NT2/D1 (cell line): ENCODE data around the gene ARID1B.

Experiments used
- DNase-seq: peaks from one replicate; pipeline ENCODE4 v3.0.0-alpha.2; 2011; ENCODE audit warnings: low read depth, low spot score
- H3K27me3 ChIP-seq: 2 replicates; pipeline ENCODE4 v1.6.0; 2011; ENCODE audit warnings: mild to moderate bottlenecking; ENCODE audit not compliant: insufficient read length, insufficient read depth
- H3K36me3 ChIP-seq: 2 replicates; pipeline ENCODE4 v1.6.1; 2011; ENCODE audit warnings: mild to moderate bottlenecking, low read length, mixed read lengths; ENCODE audit not compliant: insufficient read depth, insufficient read length
- H3K4me1 ChIP-seq: 2 replicates; pipeline ENCODE4 v1.5.1; 2011; ENCODE audit not compliant: insufficient read depth, insufficient read length
- H3K4me3 ChIP-seq: 2 replicates; pipeline ENCODE4 v1.5.1; 2011; ENCODE audit warnings: low read depth; ENCODE audit not compliant: insufficient read length
- H3K9ac ChIP-seq: 2 replicates; pipeline ENCODE4 v1.6.0; 2011; ENCODE audit warnings: low read depth; ENCODE audit not compliant: insufficient read length
- H3K9me3 ChIP-seq: 2 replicates; pipeline ENCODE4 v1.5.1; 2011; ENCODE audit warnings: mild to moderate bottlenecking, low read length; ENCODE audit not compliant: insufficient read depth
- SUZ12 ChIP-seq: IDR thresholded peaks from 2 replicates; pipeline ENCODE4 v1.6.1; 2011; ENCODE audit not compliant: insufficient read length, insufficient read depth; ENCODE audit errors: extremely low read depth
- YY1 ChIP-seq: IDR thresholded peaks from 2 replicates; pipeline ENCODE4 v1.6.1; 2011; ENCODE audit not compliant: insufficient read length, insufficient read depth
- ZNF274 ChIP-seq: IDR thresholded peaks from 2 replicates; pipeline ENCODE4 v1.6.1; 2011; ENCODE audit warnings: mild to moderate bottlenecking, low read depth, low read length

ARID1B gene

DNA sequence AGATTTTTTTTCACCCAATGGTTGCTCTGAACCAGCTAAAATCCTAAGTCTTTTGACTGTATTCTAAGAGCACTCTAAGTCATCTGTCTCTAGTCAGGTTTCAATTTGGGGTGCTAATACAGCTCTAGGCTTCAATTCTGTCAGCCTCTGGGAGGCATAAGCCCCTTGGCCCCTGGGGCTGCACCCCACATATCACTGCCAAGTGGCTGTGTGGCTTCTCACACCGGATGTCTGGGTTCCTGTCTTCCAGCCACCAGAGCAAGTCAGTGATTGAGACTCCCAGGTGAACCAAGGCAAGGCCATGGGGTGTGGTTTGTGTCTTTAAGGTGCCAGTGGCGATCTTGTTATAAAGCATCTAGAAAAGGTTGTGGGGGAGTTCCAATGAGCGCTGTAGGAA is 409.6 kb downstream of the ARID1B start:
- DNase-seq: no peak
- no peaks in the 10 kb centered on the region for H3K27me3 ChIP-seq
- no peak for TF ChIP-seq SUZ12
- no peak for TF ChIP-seq YY1
- no peak for TF ChIP-seq ZNF274
- no peaks in the 10 kb centered on the region for H3K9me3 ChIP-seq
- H3K9ac ChIP-seq: no peak overlapping the region
- peaks cover 40% of the 10 kb centered on the region for H3K36me3 ChIP-seq
- H3K4me3 ChIP-seq: no peak overlapping the region
- H3K4me1 ChIP-seq: no peaks in the 10 kb centered on the region

- H3K4me1 ChIP-seq: no peaks in the 10 kb centered on the region
- no peak overlapping the region for H3K9ac ChIP-seq
- no peak overlapping the region for H3K4me3 ChIP-seq
- no peak for DNase-seq
- no peaks in the 10 kb centered on the region for H3K9me3 ChIP-seq
- H3K27me3 ChIP-seq: no peaks in the 10 kb centered on the region
- TF ChIP-seq ZNF274 (no peak), SUZ12 (no peak), YY1 (no peak)
- H3K36me3 ChIP-seq: peaks cover 41% of the 10 kb centered on the region
Measured at GRCh38 chr6:157187182-157188083, 410.3 kb downstream of the ARID1B start.

DNA sequence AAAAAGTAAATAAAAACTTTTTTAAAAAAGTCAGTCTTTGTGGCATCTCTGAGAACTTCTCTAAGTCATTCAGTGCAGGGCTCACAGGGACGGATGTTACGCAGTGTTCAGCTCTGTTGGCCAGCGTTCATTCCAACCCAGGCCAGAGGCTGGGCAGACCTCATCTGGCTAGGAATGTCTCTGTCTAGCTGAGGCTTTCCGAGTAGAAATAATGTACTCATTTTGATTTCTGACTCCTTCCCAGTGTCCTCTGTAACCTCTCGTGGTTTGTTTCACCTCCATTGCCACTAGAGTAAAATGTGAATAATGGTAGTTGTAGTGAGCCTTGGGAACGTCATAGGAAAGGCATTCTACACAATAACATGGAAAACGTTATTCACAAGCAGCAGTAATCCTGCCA is 411.0 kb downstream of the ARID1B start:
- DNase-seq: no peak
- H3K9ac ChIP-seq: no peak overlapping the region
- H3K4me1 ChIP-seq: no peaks in the 10 kb centered on the region
- H3K36me3 ChIP-seq: peaks cover 38% of the 10 kb centered on the region
- H3K4me3 ChIP-seq: no peak overlapping the region
- no peaks in the 10 kb centered on the region for H3K9me3 ChIP-seq
- TF ChIP-seq YY1 (no peak), ZNF274 (no peak), SUZ12 (no peak)
- H3K27me3 ChIP-seq: no peaks in the 10 kb centered on the region

GRCh38 chr6:157193443-157193996 is 416.3 kb downstream of the ARID1B start:
- Histone ChIP-seq H3K9ac (no peak overlapping the region), H3K4me1 (no peaks in the 10 kb centered on the region), H3K36me3 (peaks cover 48% of the 10 kb centered on the region), H3K27me3 (no peaks in the 10 kb centered on the region), H3K4me3 (no peak overlapping the region), H3K9me3 (no peaks in the 10 kb centered on the region)
- TF ChIP-seq ZNF274 (no peak), SUZ12 (no peak), YY1 (no peak)
- DNase-seq: no peak

DNA sequence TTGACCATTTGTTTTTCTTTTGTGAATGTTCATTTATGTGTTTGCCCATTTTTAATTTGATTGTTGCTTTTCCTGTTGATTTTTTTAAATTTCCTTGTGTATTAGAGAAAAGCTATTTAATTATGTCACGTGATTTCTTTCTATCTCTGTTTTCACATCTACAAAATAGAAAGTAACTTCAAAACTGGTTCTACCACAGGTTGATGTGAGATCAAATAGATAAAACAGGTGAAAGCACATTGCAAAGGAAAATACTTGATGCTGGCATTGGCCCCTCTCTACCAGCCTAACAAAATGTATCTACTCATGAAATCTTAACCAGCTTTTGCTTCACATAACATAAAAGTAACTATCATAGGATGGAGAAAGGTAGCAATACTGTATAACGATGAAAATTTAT is 416.9 kb downstream of the ARID1B start:
- Histone ChIP-seq H3K4me3 (no peak overlapping the region), H3K4me1 (no peaks in the 10 kb centered on the region), H3K9ac (no peak overlapping the region), H3K27me3 (no peaks in the 10 kb centered on the region), H3K36me3 (peaks cover 51% of the 10 kb centered on the region), H3K9me3 (no peaks in the 10 kb centered on the region)
- no peak for TF ChIP-seq ZNF274
- no peak for TF ChIP-seq SUZ12
- TF ChIP-seq YY1: no peak
- DNase-seq: no peak

DNA sequence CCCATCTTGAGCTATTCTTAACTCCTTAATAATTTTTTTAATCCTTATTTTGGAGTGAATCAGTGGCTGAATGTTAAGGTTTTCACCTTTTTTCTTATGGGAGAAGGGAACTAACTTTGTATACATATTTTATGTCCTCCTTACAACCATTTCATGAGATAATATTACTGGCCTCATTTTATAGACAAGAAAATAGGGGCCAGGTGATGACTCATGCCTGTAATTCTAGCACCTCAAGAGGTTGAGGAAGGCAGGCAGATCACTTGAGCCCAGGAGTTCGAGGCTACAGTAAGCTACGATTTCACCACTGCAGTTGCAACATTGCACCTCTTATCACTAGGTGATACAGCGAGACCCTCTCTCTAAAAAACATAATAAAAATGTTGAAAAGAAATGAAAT is 417.5 kb downstream of the ARID1B start:
- TF ChIP-seq ZNF274 (no peak), SUZ12 (no peak), YY1 (no peak)
- Histone ChIP-seq H3K9ac (no peak overlapping the region), H3K9me3 (no peaks in the 10 kb centered on the region), H3K27me3 (no peaks in the 10 kb centered on the region), H3K4me1 (no peaks in the 10 kb centered on the region), H3K36me3 (peaks cover 51% of the 10 kb centered on the region), H3K4me3 (no peak overlapping the region)
- no peak for DNase-seq

DNA sequence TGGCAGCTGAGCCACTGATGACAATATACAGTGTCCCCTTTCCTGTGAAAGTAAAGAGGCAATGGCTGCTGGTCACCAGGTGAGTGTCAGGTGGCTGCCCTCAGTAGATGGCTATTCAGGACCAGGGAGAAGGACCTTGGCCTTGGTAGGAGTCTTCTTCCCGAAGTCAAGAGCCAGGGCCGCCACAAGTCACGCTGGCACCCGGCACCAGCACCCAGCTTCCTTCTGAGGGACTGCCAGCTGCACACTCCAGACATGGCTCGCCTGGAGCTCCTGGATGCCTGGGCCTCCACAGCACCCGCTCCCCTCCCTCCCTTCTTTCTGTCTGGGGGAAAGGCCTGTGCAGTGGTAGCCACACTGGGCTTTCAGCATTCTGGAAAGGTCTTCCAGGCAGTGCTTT is 419.2 kb downstream of the ARID1B start:
- H3K9ac ChIP-seq: no peak overlapping the region
- DNase-seq: no peak
- TF ChIP-seq ZNF274 (no peak), SUZ12 (no peak), YY1 (no peak)
- H3K27me3 ChIP-seq: no peaks in the 10 kb centered on the region
- H3K4me3 ChIP-seq: no peak overlapping the region
- H3K36me3 ChIP-seq: peaks cover 49% of the 10 kb centered on the region
- no peaks in the 10 kb centered on the region for H3K9me3 ChIP-seq
- H3K4me1 ChIP-seq: no peaks in the 10 kb centered on the region
